WTC11 (cell line): ENCODE data around the gene PAQR4. TPM values are rescaled to one million over a fixed set of nuclear protein-coding genes. Genes with fewer than 3 reads are reported as not detected.
A peak's percentile ranks its signal among the peaks of the same experiment; 100 is the strongest.

Experiments used
- AFF4 ChIP-seq: sonication (generic); formaldehyde crosslinking; IDR thresholded peaks from 2 replicates; pipeline ENCODE4 v1.8.1; 2023; ENCODE audit warnings: mild to moderate bottlenecking, missing genetic modification reagents, borderline replicate concordance
- ATF2 ChIP-seq: sonication (generic); formaldehyde crosslinking; IDR thresholded peaks from 2 replicates; pipeline ENCODE4 v1.8.1; 2022; ENCODE audit warnings: low read depth, missing genetic modification reagents, borderline replicate concordance
- CBFB ChIP-seq: sonication (generic); formaldehyde crosslinking; IDR thresholded peaks from 2 replicates; pipeline ENCODE4 v1.8.1; 2022; ENCODE audit warnings: mild to moderate bottlenecking, low read depth, missing genetic modification reagents
- E2F4 ChIP-seq: sonication (generic); formaldehyde crosslinking; IDR thresholded peaks from 2 replicates; pipeline ENCODE4 v1.8.1; 2022; ENCODE audit warnings: low read depth, mild to moderate bottlenecking, moderate library complexity, missing genetic modification reagents, borderline replicate concordance
- E2F5 ChIP-seq: sonication (generic); formaldehyde crosslinking; IDR thresholded peaks from 2 replicates; pipeline ENCODE4 v1.8.1; 2022; ENCODE audit warnings: mild to moderate bottlenecking, moderate library complexity, missing genetic modification reagents
- ELF4 ChIP-seq: sonication (generic); formaldehyde crosslinking; IDR thresholded peaks from 2 replicates; pipeline ENCODE4 v1.8.1; 2022; ENCODE audit warnings: low read depth, mild to moderate bottlenecking, moderate library complexity, missing genetic modification reagents
- EMX1 ChIP-seq: fragments of 250-450 bp; sonication (Bioruptor Pico); IDR thresholded peaks from 2 replicates; pipeline ENCODE4 v1.8.0; 2021; ENCODE audit warnings: mild to moderate bottlenecking
- ESRRA ChIP-seq: sonication (generic); formaldehyde crosslinking; IDR thresholded peaks from 2 replicates; pipeline ENCODE4 v1.8.1; 2022; ENCODE audit warnings: mild to moderate bottlenecking, missing genetic modification reagents, borderline replicate concordance
- ETV6 ChIP-seq: sonication (generic); formaldehyde crosslinking; IDR thresholded peaks from 2 replicates; pipeline ENCODE4 v1.8.1; 2022; ENCODE audit warnings: mild to moderate bottlenecking, missing genetic modification reagents
- MAX ChIP-seq: sonication (generic); formaldehyde crosslinking; IDR thresholded peaks from 2 replicates; pipeline ENCODE4 v1.8.0; 2022; ENCODE audit warnings: mild to moderate bottlenecking, missing genetic modification reagents
- NR2C2 ChIP-seq: sonication (generic); formaldehyde crosslinking; IDR thresholded peaks from 2 replicates; pipeline ENCODE4 v1.8.0; 2022; ENCODE audit warnings: mild to moderate bottlenecking, missing genetic modification reagents
- PRDM15 ChIP-seq: sonication (generic); formaldehyde crosslinking; IDR thresholded peaks from 2 replicates; pipeline ENCODE4 v1.8.0; 2022; ENCODE audit warnings: missing genetic modification reagents
- SMAD4 ChIP-seq: sonication (generic); formaldehyde crosslinking; IDR thresholded peaks from 2 replicates; pipeline ENCODE4 v1.8.0; 2022; ENCODE audit warnings: mild to moderate bottlenecking, missing genetic modification reagents
- TEAD4 ChIP-seq: sonication (generic); formaldehyde crosslinking; IDR thresholded peaks from 2 replicates; pipeline ENCODE4 v1.8.0; 2022; ENCODE audit warnings: mild to moderate bottlenecking, missing genetic modification reagents
- USF1 ChIP-seq: sonication (generic); formaldehyde crosslinking; IDR thresholded peaks from 2 replicates; pipeline ENCODE4 v1.8.0; 2022; ENCODE audit warnings: mild to moderate bottlenecking, missing genetic modification reagents
- ZBTB43 ChIP-seq: sonication (generic); formaldehyde crosslinking; IDR thresholded peaks from 2 replicates; pipeline ENCODE4 v1.8.1; 2023; ENCODE audit warnings: mild to moderate bottlenecking, missing genetic modification reagents
- ZNF219 ChIP-seq: sonication (generic); formaldehyde crosslinking; IDR thresholded peaks from 2 replicates; pipeline ENCODE4 v1.8.0; 2023; ENCODE audit warnings: missing genetic modification reagents, mild to moderate bottlenecking, borderline replicate concordance
- ZNF281 ChIP-seq: sonication (generic); formaldehyde crosslinking; IDR thresholded peaks from 2 replicates; pipeline ENCODE4 v1.8.0; 2023; ENCODE audit warnings: mild to moderate bottlenecking, missing genetic modification reagents
- ZNF317 ChIP-seq: sonication (generic); formaldehyde crosslinking; IDR thresholded peaks from 2 replicates; pipeline ENCODE4 v1.8.1; 2023; ENCODE audit warnings: low read depth, mild to moderate bottlenecking, moderate library complexity, missing genetic modification reagents, borderline replicate concordance
- ZNF671 ChIP-seq: fragments of 250-450 bp; sonication (Bioruptor Pico); IDR thresholded peaks from 2 replicates; pipeline ENCODE4 v1.8.0; 2021; ENCODE audit warnings: mild to moderate bottlenecking
- total RNA-seq: library from RNA; stranded (reverse); gene quantifications from 3 replicates; pipeline ENCODE4 v1.2.3, GENCODE V29; 2021

The PAQR4 gene
- total RNA-seq, 1 experiment from 2014 or later, result 32.4 TPM

- TF ChIP-seq EMX1 (CRISPR knock-in tag) (peak; percentile 34; the same call in 1 of the 2 replicates), AFF4 (CRISPR knock-in tag) (no peak), ELF4 (CRISPR knock-in tag) (no peak), ZNF281 (CRISPR knock-in tag) (no peak), SMAD4 (no peak), ETV6 (peak; percentile 56; the same call in 1 of the 2 replicates), ZNF671 (CRISPR knock-in tag) (no peak), ZNF317 (CRISPR knock-in tag) (no peak), TEAD4 (CRISPR knock-in tag) (no peak; the same call in 1 of the 2 replicates), ZNF219 (CRISPR knock-in tag) (no peak), USF1 (CRISPR knock-in tag) (no peak), ZBTB43 (CRISPR knock-in tag) (no peak), ATF2 (CRISPR knock-in tag) (no peak), E2F4 (CRISPR knock-in tag) (no peak), NR2C2 (CRISPR knock-in tag) (no peak), E2F5 (CRISPR knock-in tag) (peak; percentile 60; the same call in 1 of the 2 replicates), PRDM15 (no peak), MAX (0 out of 2 replicates have a peak, but pooled peaks have one; percentile 27), CBFB (CRISPR knock-in tag) (no peak), ESRRA (no peak)
Observed at GRCh38 chr16:2969545-2970521, 685 bp downstream of the PAQR4 start (continued).
